Smooth muscle cell (in vitro differentiated cells): ENCODE data around the gene EVL. TPM values are rescaled to one million over a fixed set of nuclear protein-coding genes. Genes with fewer than 3 reads are reported as not detected.

ENCODE experiments used
- DNase-seq: peaks from one replicate; lab custom pipeline; 2025; ENCODE audit not compliant: unreplicated experiment; lab: John Stamatoyannopoulos, UW
- H2AFZ ChIP-seq: fragments of 200-600 bp; sonication (generic); 2 replicates; pipeline ENCODE4 v1.6.0; 2016; ENCODE audit warnings: antibody characterized with exemption, low read depth, mild to moderate bottlenecking
- H3F3A ChIP-seq: fragments of 200-600 bp; sonication (generic); 2 replicates; pipeline ENCODE4 v1.6.0; 2017; ENCODE audit warnings: antibody characterized with exemption, low read depth
- H3K27ac ChIP-seq: fragments of 200-600 bp; sonication (generic); 2 replicates; pipeline ENCODE4 v1.5.1; 2016; ENCODE audit warnings: low read depth, mild to moderate bottlenecking
- H3K27me3 ChIP-seq: fragments of 200-600 bp; sonication (generic); 2 replicates; pipeline ENCODE4 v1.6.1; 2016; ENCODE audit warnings: low read depth, mild to moderate bottlenecking
- H3K36me3 ChIP-seq: fragments of 200-600 bp; sonication (generic); 2 replicates; pipeline ENCODE4 v1.5.1; 2016; ENCODE audit warnings: low read depth
- H3K4me1 ChIP-seq: fragments of 200-600 bp; sonication (generic); 2 replicates; pipeline ENCODE4 v1.5.1; 2016; ENCODE audit warnings: low read depth
- H3K4me2 ChIP-seq: fragments of 200-600 bp; sonication (generic); 2 replicates; pipeline ENCODE4 v1.6.0; 2016; ENCODE audit warnings: mild to moderate bottlenecking
- H3K4me3 ChIP-seq: fragments of 200-600 bp; sonication (generic); 2 replicates; pipeline ENCODE4 v1.5.1; 2016; ENCODE audit warnings: mild to moderate bottlenecking
- H3K79me2 ChIP-seq: fragments of 200-600 bp; sonication (generic); 2 replicates; pipeline ENCODE4 v1.6.0; 2016; ENCODE audit warnings: low read depth, mild to moderate bottlenecking
- H3K9ac ChIP-seq: fragments of 200-600 bp; sonication (generic); 2 replicates; pipeline ENCODE4 v1.6.0; 2016; ENCODE audit warnings: low read depth
- H3K9me3 ChIP-seq: fragments of 200-600 bp; sonication (generic); replicated peaks from 2 replicates; pipeline ENCODE4 v1.5.1; 2016; ENCODE audit warnings: low read depth
- H4K20me1 ChIP-seq: fragments of 200-600 bp; sonication (generic); 2 replicates; pipeline ENCODE4 v1.6.0; 2016; ENCODE audit warnings: low read depth
- WGBS: methylation state at CpG from one replicate; pipeline ENCODE4 v1.1.7; 2016; ENCODE audit warnings: low lambda C conversion rate; 5-methylcytosine and 5-hydroxymethylcytosine counted together
- polyA plus RNA-seq: library from polyadenylated mRNA; unstranded; fragments of >200 nt; fragmentation: Nextera tagmentation; extraction: Ambion mirVana; gene quantifications from 2 replicates; pipeline ENCODE4 v1.2.1, GENCODE V29; 2016
- total RNA-seq: library from RNA; depleted of rRNA; stranded (reverse); fragments of >200 nt; gene quantifications from 2 replicates; pipeline ENCODE4 v1.2.3, GENCODE V29; 2014
- TF ChIP-seq, protein P1 (sequence below): fragments of 200-600 bp; sonication (generic); IDR thresholded peaks from 2 replicates; pipeline ENCODE4 v1.5.1; 2017; ENCODE audit warnings: borderline replicate concordance, mild to moderate bottlenecking, antibody characterized with exemption; ENCODE audit not compliant: insufficient read depth, poor library complexity, severe bottlenecking

EVL gene
- total and polyA plus RNA-seq, 2 experiments from 2014 or later: 19.5 to 26.3 TPM

DNA sequence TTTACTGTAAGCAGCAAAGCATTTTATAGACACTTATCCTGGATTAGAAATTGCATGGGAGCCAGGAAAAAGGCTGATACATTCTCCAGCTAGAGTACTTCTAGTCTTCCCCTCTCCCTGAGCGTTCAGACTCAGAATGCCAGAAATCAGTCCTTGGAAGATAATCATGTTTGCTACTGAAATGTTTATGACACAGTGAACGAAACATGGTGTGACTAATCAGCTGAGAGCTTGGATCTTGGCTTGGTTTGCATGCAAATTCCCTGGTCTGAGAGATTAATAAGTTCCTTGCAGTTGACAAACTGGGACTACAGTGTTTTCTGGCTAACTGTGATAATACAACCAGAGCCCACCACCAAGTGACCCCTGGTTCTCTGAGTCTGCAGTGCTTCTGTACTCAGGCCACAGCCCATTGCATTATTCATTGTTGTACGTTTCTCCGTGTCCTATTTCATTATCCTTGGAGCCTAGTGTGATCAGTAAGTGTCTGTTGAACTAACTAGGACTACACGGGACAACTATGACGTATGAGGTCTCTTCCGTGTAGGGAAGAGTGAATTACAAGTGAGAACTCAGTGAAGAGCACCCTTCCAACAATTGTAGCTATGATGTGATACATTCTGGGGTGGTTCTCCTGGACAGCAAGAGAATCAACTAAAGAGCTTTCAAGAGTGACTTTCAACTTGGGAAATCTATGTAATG is 34.6 kb upstream of the EVL start:
- peak overlapping the region; percentile 98 for H3K27ac ChIP-seq
- peaks cover 24% of the 10 kb centered on the region for H3K79me2 ChIP-seq
- no peaks in the 10 kb centered on the region for H3K9me3 ChIP-seq
- peaks cover 48% of the 10 kb centered on the region for H3F3A ChIP-seq
- DNase-seq: no peak
- H3K27me3 ChIP-seq: no peaks in the 10 kb centered on the region
- peaks cover 10% of the 10 kb centered on the region for H3K4me1 ChIP-seq
- H3K9ac ChIP-seq: peak overlapping the region; percentile 85
- H2AFZ ChIP-seq: no peak overlapping the region
- no peaks in the 10 kb centered on the region for H3K36me3 ChIP-seq
- TF ChIP-seq, protein P1, sequence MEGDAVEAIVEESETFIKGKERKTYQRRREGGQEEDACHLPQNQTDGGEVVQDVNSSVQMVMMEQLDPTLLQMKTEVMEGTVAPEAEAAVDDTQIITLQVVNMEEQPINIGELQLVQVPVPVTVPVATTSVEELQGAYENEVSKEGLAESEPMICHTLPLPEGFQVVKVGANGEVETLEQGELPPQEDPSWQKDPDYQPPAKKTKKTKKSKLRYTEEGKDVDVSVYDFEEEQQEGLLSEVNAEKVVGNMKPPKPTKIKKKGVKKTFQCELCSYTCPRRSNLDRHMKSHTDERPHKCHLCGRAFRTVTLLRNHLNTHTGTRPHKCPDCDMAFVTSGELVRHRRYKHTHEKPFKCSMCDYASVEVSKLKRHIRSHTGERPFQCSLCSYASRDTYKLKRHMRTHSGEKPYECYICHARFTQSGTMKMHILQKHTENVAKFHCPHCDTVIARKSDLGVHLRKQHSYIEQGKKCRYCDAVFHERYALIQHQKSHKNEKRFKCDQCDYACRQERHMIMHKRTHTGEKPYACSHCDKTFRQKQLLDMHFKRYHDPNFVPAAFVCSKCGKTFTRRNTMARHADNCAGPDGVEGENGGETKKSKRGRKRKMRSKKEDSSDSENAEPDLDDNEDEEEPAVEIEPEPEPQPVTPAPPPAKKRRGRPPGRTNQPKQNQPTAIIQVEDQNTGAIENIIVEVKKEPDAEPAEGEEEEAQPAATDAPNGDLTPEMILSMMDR: no peak
- whole genome bisulfite sequencing: 34% methylated on average over 7 of the region's 7 CpGs
- H3K4me3 ChIP-seq: no peak overlapping the region
- H4K20me1 ChIP-seq: peaks cover 8% of the 10 kb centered on the region
- H3K4me2 ChIP-seq: peak overlapping the region; percentile 89

GRCh38 chr14:100031506-100032281 is 33.5 kb upstream of the EVL start:
- H3K79me2 ChIP-seq: peaks cover 18% of the 10 kb centered on the region
- WGBS: 37% methylated on average over 7 of the region's 7 CpGs
- H3K4me3 ChIP-seq: peak overlapping the region; percentile 42
- H3K27me3 ChIP-seq: no peaks in the 10 kb centered on the region
- no peaks in the 10 kb centered on the region for H3K36me3 ChIP-seq
- H2AFZ ChIP-seq: no peak overlapping the region
- TF ChIP-seq, protein P1: no peak
- peak overlapping the region; percentile 98 for H3K27ac ChIP-seq
- no peak for DNase-seq
- peaks cover 10% of the 10 kb centered on the region for H3K4me1 ChIP-seq
- H4K20me1 ChIP-seq: peaks cover 12% of the 10 kb centered on the region
- H3K9ac ChIP-seq: peak overlapping the region; percentile 86
- H3K4me2 ChIP-seq: peak overlapping the region; percentile 89
- no peaks in the 10 kb centered on the region for H3K9me3 ChIP-seq
- H3F3A ChIP-seq: peaks cover 48% of the 10 kb centered on the region

- Histone ChIP-seq H2AFZ (no peak overlapping the region), H3F3A (peaks cover 42% of the 10 kb centered on the region), H3K4me3 (no peak overlapping the region), H3K9ac (no peak overlapping the region), H3K79me2 (peaks cover 8% of the 10 kb centered on the region), H4K20me1 (peaks cover 12% of the 10 kb centered on the region), H3K4me1 (peaks cover 10% of the 10 kb centered on the region), H3K27ac (peak overlapping the region; percentile 98), H3K9me3 (no peaks in the 10 kb centered on the region), H3K27me3 (no peaks in the 10 kb centered on the region), H3K36me3 (no peaks in the 10 kb centered on the region), H3K4me2 (peak overlapping the region; percentile 89)
- TF ChIP-seq, protein P1: no peak
- DNase-seq: no peak
- WGBS: 38% methylated on average over 1 of the region's 1 CpG
Measured at GRCh38 chr14:100032738-100033137, 32.5 kb upstream of the EVL start.
